ENCODE data around the gene DPH3.

The DPH3 gene

GRCh38 chr3:16280671-16281070 lies 15.9 kb upstream of the DPH3 start:
- Histone ChIP-seq H3K27ac (no peak overlapping the region), H3K9me3 (ENCODE audit: severe bottlenecking) (no peaks in the 10 kb centered on the region), H3K27me3 (ENCODE audit: insufficient read depth, low read depth, severe bottlenecking) (no peaks in the 10 kb centered on the region), H3K36me3 (peaks cover 2% of the 10 kb centered on the region; the same call in 1 of the 2 replicates), H3K4me3 (ENCODE audit: low read depth, low read length) (no peak overlapping the region)
- DNase-seq = no peak
- TF ChIP-seq CTCF (IDR thresholded peaks at IDR 0.05; ENCODE audit: low read depth, low read length) = no peak

GRCh38 chr3:16279010-16279801 lies 14.5 kb upstream of the DPH3 start:
- no peaks in the 10 kb centered on the region for H3K9me3 ChIP-seq (ENCODE audit: severe bottlenecking)
- H3K27ac ChIP-seq = no peak overlapping the region
- TF ChIP-seq CTCF (IDR thresholded peaks at IDR 0.05; ENCODE audit: low read depth, low read length) = no peak
- no peaks in the 10 kb centered on the region for H3K27me3 ChIP-seq (ENCODE audit: insufficient read depth, low read depth, severe bottlenecking)
- H3K36me3 ChIP-seq = peaks cover 5% of the 10 kb centered on the region
- DNase-seq = no peak
- H3K4me3 ChIP-seq (ENCODE audit: low read depth, low read length) = no peak overlapping the region

GRCh38 chr3:16277471-16277870 lies 12.7 kb upstream of the DPH3 start:
- Histone ChIP-seq H3K27ac (no peak overlapping the region), H3K9me3 (ENCODE audit: severe bottlenecking) (no peaks in the 10 kb centered on the region), H3K27me3 (ENCODE audit: insufficient read depth, low read depth, severe bottlenecking) (no peaks in the 10 kb centered on the region), H3K4me3 (ENCODE audit: low read depth, low read length) (no peak overlapping the region), H3K36me3 (peaks cover 8% of the 10 kb centered on the region)
- TF ChIP-seq CTCF (IDR thresholded peaks at IDR 0.05; ENCODE audit: low read depth, low read length) = no peak
- no peak for DNase-seq

- no peaks in the 10 kb centered on the region for H3K9me3 ChIP-seq (ENCODE audit: severe bottlenecking)
- no peak for DNase-seq
- H3K36me3 ChIP-seq = peaks cover 32% of the 10 kb centered on the region
- H3K4me3 ChIP-seq (ENCODE audit: low read depth, low read length) = no peak overlapping the region
- TF ChIP-seq CTCF (IDR thresholded peaks at IDR 0.05; ENCODE audit: low read depth, low read length) = no peak
- H3K27me3 ChIP-seq (ENCODE audit: insufficient read depth, low read depth, severe bottlenecking) = no peaks in the 10 kb centered on the region
- no peak overlapping the region for H3K27ac ChIP-seq
Measured at GRCh38 chr3:16273867-16274266, 9.1 kb upstream of the DPH3 start.

GRCh38 chr3:16272588-16272987 lies 7.8 kb upstream of the DPH3 start:
- Histone ChIP-seq H3K4me3 (ENCODE audit: low read depth, low read length) (no peak overlapping the region), H3K9me3 (ENCODE audit: severe bottlenecking) (no peaks in the 10 kb centered on the region), H3K27me3 (ENCODE audit: insufficient read depth, low read depth, severe bottlenecking) (no peaks in the 10 kb centered on the region), H3K36me3 (peaks cover 30% of the 10 kb centered on the region), H3K27ac (no peak overlapping the region)
- no peak for TF ChIP-seq CTCF (IDR thresholded peaks at IDR 0.05; ENCODE audit: low read depth, low read length)
- DNase-seq = no peak

GRCh38 chr3:16270855-16271254 lies 6.1 kb upstream of the DPH3 start:
- H3K27me3 ChIP-seq (ENCODE audit: insufficient read depth, low read depth, severe bottlenecking) = no peaks in the 10 kb centered on the region
- H3K9me3 ChIP-seq (ENCODE audit: severe bottlenecking) = no peaks in the 10 kb centered on the region
- no peak for TF ChIP-seq CTCF (IDR thresholded peaks at IDR 0.05; ENCODE audit: low read depth, low read length)
- H3K4me3 ChIP-seq (ENCODE audit: low read depth, low read length) = no peak overlapping the region
- no peak overlapping the region for H3K27ac ChIP-seq
- H3K36me3 ChIP-seq = peaks cover 30% of the 10 kb centered on the region
- no peak for DNase-seq

All from WERI-Rb-1 (cell line).